ENCODE data around the gene DNAJC3. TPM values are rescaled to one million over a fixed set of nuclear protein-coding genes. Genes with fewer than 3 reads are reported as not detected.
A peak's percentile ranks its signal among the peaks of the same experiment; 100 is the strongest.

Gene DNAJC3
- total and polyA plus RNA-seq, 2 of the 13 experiments (the other 11 are each of a cell fraction or from before 2014, with no cell fraction given), result 10.4 to 48.2 TPM

GRCh38 chr13:95676105-95676761, 706 bp upstream of the DNAJC3 start (continued):
- no peak for TF ChIP-seq ZFY (CRISPR knock-in tag; IDR thresholded peaks at IDR 0.05)
- no peak for TF ChIP-seq ZNF891 (CRISPR knock-in tag; IDR thresholded peaks at IDR 0.05)
- TF ChIP-seq FOXO4 (CRISPR knock-in tag; conservative IDR thresholded peaks at IDR 0.05), result no peak
- peak; percentile 52; the same call in 1 of the 2 replicates for TF ChIP-seq ZNF614 (CRISPR knock-in tag; IDR thresholded peaks at IDR 0.05; ENCODE audit: borderline replicate concordance)
- no peak for TF ChIP-seq ETV6 (CRISPR knock-in tag; conservative IDR thresholded peaks at IDR 0.05)
- no peak for TF ChIP-seq SP5 (CRISPR knock-in tag; IDR thresholded peaks at IDR 0.05; ENCODE audit: borderline replicate concordance, low read depth)
- peak; percentile 9; the same call in 1 of the 2 replicates for TF ChIP-seq FOXJ3 (CRISPR knock-in tag; IDR thresholded peaks at IDR 0.05; ENCODE audit: borderline replicate concordance)
- no peak for TF ChIP-seq ZBTB7B (CRISPR knock-in tag; IDR thresholded peaks at IDR 0.05)
- TF ChIP-seq KLF13 (CRISPR knock-in tag; IDR thresholded peaks at IDR 0.05), result no peak
- no peak for TF ChIP-seq ZNF609 (CRISPR knock-in tag; IDR thresholded peaks at IDR 0.05; ENCODE audit: borderline replicate concordance)
- no peak for TF ChIP-seq MEIS2 (CRISPR knock-in tag; IDR thresholded peaks at IDR 0.05)
- no peak for TF ChIP-seq MTF2 (CRISPR knock-in tag; IDR thresholded peaks at IDR 0.05; ENCODE audit: borderline replicate concordance)
- TF ChIP-seq KAT8 (CRISPR knock-in tag; IDR thresholded peaks at IDR 0.05), result no peak
- no peak for TF ChIP-seq NFKB2 (CRISPR knock-in tag; IDR thresholded peaks at IDR 0.05; ENCODE audit: borderline replicate concordance)
- no peak for TF ChIP-seq MAFK (conservative IDR thresholded peaks at IDR 0.05 in 1 of 2, IDR thresholded peaks at IDR 0.05 in 1 of 2; ENCODE audit: low read length in 2 of 2)
- no peak for TF ChIP-seq REPIN1 (CRISPR knock-in tag; IDR thresholded peaks at IDR 0.05; ENCODE audit: borderline replicate concordance, low read depth)
- TF ChIP-seq ZNF563 (CRISPR knock-in tag; IDR thresholded peaks at IDR 0.05), result no peak; the same call in 1 of the 2 replicates
- TF ChIP-seq ZFP62 (CRISPR knock-in tag; IDR thresholded peaks at IDR 0.05), result no peak
- TF ChIP-seq CERS6 (CRISPR knock-in tag; IDR thresholded peaks at IDR 0.05), result no peak
- TF ChIP-seq KDM2A (CRISPR knock-in tag; IDR thresholded peaks at IDR 0.05; ENCODE audit: borderline replicate concordance, low read depth), result no peak; the same call in 1 of the 2 replicates
- TF ChIP-seq AKAP8 (CRISPR knock-in tag; IDR thresholded peaks at IDR 0.05), result no peak
- TF ChIP-seq NRL (CRISPR knock-in tag; IDR thresholded peaks at IDR 0.05; ENCODE audit: borderline replicate concordance), result 0 out of 2 replicates have a peak, but pooled peaks have one; percentile 14
